Activated naive CD4-positive, alpha-beta T cell (primary cell): ENCODE data around the gene CLCC1.
"Not testable (repeated sequence)": the region's sequence is repeated elsewhere in the genome, so short reads cannot be mapped to it uniquely, and the experiment has no call there.

Experiments
- DNase-seq, 4 experiments: peaks; one replicate each; lab custom pipeline; 2025; lab: John Stamatoyannopoulos, UW

The CLCC1 gene

GRCh38 chr1:108963052-108963686, at the start of gene CLCC1:
CLCC1 (minus strand) TSS chr1:108963484; CDS start chr1:108950437, 13,047 bp downstream.
- DNase-seq = peak; percentile 75 to 85 (median 80)

GRCh38 chr1:109011335-109011734, 48.1 kb upstream of the CLCC1 start:
- DNase-seq = no peak

- DNase-seq = not testable (repeated sequence)
Observed at GRCh38 chr1:108996622-108997021, 33.3 kb upstream of the CLCC1 start.

DNA sequence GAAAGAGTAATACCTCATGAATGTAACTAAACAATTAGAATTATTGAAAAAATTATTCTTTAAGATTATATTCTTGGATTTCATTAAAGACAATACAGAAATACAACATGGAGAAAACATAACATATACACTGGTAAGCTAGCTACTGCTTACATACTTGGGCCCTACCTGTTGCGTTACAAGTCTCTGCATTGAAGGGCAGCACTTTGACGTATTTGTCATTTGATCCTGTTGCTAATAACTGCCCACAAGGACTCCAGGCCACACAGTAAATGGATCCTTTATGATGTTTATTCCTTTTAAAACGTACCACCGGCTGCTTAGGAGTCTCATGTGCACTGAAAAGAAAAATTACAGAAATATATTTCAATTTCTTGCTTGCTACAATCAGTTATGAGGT, 19.8 kb upstream of the CLCC1 start:
- DNase-seq = no peak

GRCh38 chr1:108976658-108977057, 13.4 kb upstream of the CLCC1 start:
- no peak for DNase-seq

DNA sequence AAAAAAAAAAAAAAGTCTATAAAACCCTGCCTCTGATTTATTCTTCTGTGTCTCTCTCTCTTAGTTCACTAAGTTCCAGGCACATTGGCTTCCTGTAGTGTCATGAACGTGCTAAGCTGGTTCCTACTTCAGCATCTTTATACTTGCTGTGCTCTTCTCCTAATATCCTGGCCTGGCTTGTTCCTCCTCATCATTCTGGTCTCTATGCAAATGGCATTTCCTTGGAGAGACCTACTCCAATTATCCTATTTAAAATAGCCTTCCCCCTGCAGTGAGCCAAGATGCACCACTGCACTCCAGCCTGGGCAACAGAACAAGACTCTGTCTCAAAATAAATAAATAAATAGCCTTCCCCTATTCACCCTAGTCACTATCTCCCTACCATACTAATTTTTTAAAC, 9.7 kb upstream of the CLCC1 start:
- no peak for DNase-seq

DNA sequence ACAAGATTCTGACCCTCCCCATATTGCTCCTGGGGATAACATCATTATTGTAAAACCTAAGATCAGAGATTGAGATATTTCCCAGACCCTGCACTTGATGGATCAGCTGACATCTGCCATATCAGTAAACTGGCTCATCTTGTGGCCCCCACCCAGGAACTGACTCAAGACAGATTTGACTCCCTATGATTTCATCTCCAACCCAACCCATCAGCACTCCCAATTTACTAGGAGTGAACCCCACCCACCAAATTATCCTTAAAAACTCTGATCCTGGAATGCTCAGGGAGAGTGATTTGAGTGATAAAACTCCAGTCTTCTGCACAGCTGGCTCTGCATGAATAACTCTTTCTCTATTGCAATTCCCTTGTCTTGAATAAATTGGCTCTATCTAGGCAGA, 6.1 kb upstream of the CLCC1 start:
- DNase-seq = no peak

DNA sequence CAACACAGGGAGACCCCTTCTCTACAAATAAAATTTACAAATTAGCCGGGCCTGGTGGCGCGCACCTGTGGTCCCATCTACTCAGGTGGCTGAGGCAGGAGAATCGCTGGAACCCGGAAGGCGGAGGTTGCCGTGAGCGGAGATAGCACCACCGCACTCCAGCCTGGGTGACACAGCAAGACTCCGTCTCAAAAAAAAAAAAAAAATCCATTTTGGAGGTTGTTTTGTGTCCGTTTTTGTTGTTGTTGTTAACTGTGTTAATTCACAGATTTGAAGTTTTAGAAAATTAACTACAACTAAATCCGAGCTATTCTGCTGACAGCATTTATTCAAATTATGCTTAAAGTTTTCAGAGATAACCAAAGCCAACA, 618 bp downstream of the CLCC1 start:
- DNase-seq = no peak

DNA sequence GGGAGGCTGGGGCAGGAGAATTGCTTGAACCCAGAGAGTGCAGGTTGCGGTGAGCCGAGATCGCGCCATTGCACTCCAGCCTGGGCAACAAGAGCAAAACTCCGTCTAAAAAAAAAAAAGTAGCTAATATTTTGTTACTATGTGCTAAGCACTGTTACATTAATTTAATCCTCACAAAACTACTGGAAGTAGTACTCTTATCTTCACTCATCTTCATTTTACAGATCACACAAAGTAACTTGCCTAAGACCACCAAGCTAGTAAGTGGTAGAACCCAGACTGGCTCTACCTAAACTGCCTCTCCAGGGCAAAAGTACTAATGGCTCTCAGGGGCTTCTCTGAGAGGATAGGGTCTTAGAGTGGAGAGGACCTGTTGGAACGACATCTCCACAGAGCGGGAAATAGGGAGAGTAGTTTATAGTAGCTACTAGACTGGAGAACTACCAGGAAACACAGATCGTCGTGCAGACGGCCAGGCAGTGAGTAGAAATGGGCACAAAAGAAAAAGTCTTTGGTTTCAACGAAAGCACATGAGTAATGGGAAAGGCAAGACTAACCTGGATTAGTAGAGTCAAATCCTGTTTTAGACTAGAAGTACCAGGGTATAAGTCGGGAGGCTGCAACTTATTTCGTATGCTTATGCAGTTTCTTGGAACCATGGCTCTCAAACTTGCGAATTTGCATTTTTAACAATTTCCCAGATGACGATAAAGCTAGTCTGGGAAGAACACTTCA, 1.4 kb downstream of the CLCC1 start:
- DNase-seq = no peak

DNA sequence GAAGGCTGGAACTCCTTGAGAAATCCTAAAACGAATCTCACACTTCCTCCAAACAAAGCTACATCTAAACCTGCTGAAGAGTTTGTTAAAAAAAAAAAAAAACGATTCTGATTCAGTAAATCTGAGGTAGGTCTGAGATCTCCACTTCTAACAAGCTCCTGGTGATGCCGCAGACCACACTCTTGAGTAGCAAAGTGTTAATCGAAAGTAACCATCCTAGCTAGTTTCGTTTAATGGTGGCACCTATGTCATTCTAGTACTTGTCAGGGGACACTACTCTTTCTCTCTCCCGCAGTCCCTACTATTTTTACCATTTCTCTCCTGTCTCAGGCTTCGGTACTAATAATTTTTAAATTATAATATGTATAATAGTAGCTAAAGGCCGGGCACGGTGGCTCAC, 2.1 kb downstream of the CLCC1 start:
- no peak for DNase-seq

GRCh38 chr1:108960719-108961118, 2.6 kb downstream of the CLCC1 start:
- no peak for DNase-seq

GRCh38 chr1:108957888-108958287, 5.4 kb downstream of the CLCC1 start:
- DNase-seq = no peak

DNA sequence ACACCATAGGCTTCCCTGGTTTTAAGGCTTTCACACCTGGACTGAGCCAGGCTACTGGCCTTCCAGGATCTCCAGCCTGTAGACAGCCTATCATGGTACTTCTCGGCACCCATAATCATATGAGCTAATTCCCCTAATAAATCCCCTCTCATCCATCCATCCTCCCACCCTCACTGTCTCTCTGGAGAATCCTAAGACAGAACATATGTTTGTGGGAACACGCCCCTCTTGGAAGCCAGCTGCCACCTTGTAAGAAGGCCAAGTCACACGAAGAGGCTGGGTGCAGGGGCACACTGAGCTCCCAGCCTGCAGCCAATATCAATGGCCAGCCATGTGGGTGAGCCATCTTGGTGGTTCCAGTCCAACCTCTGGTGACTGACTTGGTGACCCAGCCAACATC, 7.4 kb downstream of the CLCC1 start:
- DNase-seq = no peak

DNA sequence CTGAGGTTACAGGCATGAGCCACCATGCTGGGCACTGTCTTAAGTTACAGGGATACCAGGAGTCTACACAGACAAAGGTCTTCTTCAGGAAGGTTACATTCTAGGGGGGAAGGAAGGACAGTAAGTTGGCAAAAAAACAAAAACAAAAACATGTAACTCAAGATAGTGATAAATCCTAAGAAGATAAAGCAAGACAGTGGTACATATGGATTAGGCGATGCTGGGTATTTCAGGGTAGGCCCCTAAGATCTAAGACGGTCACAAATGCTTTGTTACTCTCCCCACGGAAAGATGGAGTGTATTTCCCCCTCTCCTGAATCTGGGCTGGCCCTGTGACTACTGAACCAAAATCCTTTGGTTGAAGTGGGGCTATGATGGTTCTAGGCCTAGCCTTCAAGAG, 8.2 kb downstream of the CLCC1 start:
- no peak for DNase-seq

- DNase-seq = no peak
Observed at GRCh38 chr1:108953452-108953851, 9.8 kb downstream of the CLCC1 start.

GRCh38 chr1:108951242-108951641, 12.0 kb downstream of the CLCC1 start:
- DNase-seq = no peak

DNA sequence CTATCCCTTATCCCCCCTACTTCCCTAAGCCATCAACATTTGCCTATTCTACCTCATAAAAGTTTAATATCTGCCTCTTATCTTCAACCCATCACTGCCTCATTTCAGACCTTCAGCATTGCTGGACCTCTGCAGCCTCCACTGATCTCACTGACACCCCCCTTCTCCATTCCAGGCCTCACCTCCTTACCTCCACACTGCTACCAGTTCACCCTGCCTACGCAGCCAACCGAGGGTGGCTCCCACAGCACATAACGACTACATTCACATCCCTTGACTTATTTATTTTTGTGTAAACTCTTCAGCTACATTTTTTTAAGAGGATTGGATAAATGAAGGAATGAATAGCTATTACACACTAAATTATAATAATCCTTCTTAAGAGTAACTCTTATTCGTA, 14.2 kb downstream of the CLCC1 start:
- no peak for DNase-seq

- DNase-seq = no peak
Observed at GRCh38 chr1:108947871-108948525, 15.3 kb downstream of the CLCC1 start.

DNA sequence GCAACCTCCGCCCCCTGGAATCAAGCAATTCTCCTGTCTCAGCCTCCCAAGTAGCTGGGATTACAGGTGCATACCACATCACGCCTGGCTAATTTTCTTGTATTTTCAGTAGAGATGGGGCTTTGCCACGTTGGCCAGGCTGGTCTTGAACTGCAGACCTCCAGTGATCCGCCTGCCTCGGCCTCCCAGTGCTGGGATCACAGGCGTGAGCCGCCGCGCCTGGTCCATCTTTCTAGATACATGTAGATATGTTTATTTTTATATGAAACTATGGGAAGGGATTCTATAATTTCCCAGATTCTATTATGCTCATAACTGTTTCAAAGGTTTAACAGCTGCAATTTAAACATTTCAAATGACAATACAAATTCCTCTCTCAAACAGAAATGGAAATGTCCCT, 27.1 kb downstream of the CLCC1 start:
- DNase-seq = no peak

- no peak for DNase-seq
Observed at GRCh38 chr1:108933944-108934343, 29.3 kb downstream of the CLCC1 start.

DNA sequence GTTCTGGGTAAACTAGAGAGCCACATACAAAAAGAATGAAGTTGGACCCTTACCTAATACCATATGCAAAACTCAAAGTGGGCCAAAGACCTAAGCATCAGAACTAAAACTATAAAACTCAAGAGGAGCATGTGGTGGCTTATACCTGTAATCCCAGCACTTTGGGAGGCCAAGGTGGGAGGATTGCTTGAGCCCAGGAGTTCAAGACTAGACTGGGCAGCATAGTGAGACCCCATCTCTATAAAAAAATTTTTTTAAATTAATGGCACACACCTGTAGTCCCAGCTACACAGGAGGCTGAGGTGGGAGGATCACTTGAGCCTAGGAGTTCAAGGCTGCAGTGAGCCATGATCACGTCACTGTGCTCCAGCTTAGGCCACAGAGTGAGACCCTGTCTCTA, 35.7 kb downstream of the CLCC1 start:
- DNase-seq = not testable (repeated sequence)

GRCh38 chr1:108925920-108926319, 37.4 kb downstream of the CLCC1 start:
- DNase-seq = no peak

DNA sequence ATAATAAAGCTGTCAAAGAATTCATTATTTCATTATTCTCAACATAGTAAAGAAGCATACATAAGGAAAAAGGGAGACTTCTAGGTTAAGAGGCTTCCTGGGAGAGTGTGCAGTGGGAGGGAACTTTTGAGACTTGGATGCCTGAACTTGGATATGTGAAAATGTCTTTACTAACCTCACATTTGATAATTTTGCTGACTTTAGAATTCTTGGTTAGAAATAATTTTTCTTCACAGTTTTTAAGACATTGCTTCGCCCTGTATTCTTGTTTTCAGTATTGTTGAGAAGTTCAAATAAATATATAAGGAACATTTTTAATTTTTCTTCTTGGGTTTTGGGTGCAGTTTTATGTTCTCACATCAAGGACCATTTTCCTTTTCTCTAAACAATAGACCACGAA, 46.5 kb downstream of the CLCC1 start:
- no peak for DNase-seq
